Measurements from ENCODE around the gene SHCBP1L.

- no peak for TF ChIP-seq CTCF (IDR thresholded peaks at IDR 0.05; ENCODE audit: low read depth, low read length)
- TF ChIP-seq POLR2A (IDR thresholded peaks at IDR 0.05; ENCODE audit: extremely low read depth, insufficient read length), result no peak
- TF ChIP-seq MAX (IDR thresholded peaks at IDR 0.05; ENCODE audit: low read depth, low read length), result no peak
These were observed 18.3 kb upstream of the SHCBP1L start for GRCh38 chr1:182971219-182971618.

All from NB4 (cell line).